Mucosa of rectum (tissue), 2 donors: ENCODE results near the gene NSF.
"Not testable (repeated sequence)": the region's sequence is repeated elsewhere in the genome, so short reads cannot be mapped to it uniquely, and the experiment has no call there.

Experiments
- H3K27ac ChIP-seq, 2 donors: one replicate each; pipeline ENCODE4 v1.7.0; 2013; ENCODE audit warnings: inconsistent platforms in 2 of 2, low read depth in 2 of 2, low read length in 2 of 2
- H3K27me3 ChIP-seq, 2 donors: one replicate each; pipeline ENCODE4 v1.7.0; 2013; ENCODE audit warnings: low read length in 2 of 2; ENCODE audit not compliant: control insufficient read depth in 2 of 2, insufficient read depth in 2 of 2
- H3K36me3 ChIP-seq, 2 donors: one replicate each; pipeline ENCODE4 v1.7.0; 2013; ENCODE audit warnings: low read length in 2 of 2; ENCODE audit not compliant: control insufficient read depth in 2 of 2, insufficient read depth in 2 of 2
- H3K4me1 ChIP-seq, 2 donors: one replicate each; pipeline ENCODE4 v1.7.0; 2013; ENCODE audit warnings: low read length in 2 of 2, mild to moderate bottlenecking in 1 of 2; ENCODE audit not compliant: control insufficient read depth in 2 of 2, insufficient read depth in 2 of 2
- H3K4me3 ChIP-seq, 2 donors: one replicate each; pipeline ENCODE4 v1.7.0; 2013; ENCODE audit warnings: low read length in 2 of 2
- H3K9ac ChIP-seq, 2 donors: one replicate each; pipeline ENCODE4 v1.7.0; 2013; ENCODE audit warnings: low read length in 2 of 2, low read depth in 1 of 2, mild to moderate bottlenecking in 1 of 2
- H3K9me3 ChIP-seq, 2 donors: one replicate each; pipeline ENCODE4 v1.7.0; 2013; ENCODE audit warnings: low read length in 2 of 2; ENCODE audit not compliant: control insufficient read depth in 2 of 2
- donor health status: healthy.
- donor health status: Normal muscosa, but diverticular disease.

NSF gene

GRCh38 chr17:46591332-46591731 lies 863 bp downstream of the NSF start:
- not testable (repeated sequence) for H3K9ac ChIP-seq, H3K36me3 ChIP-seq, H3K27ac ChIP-seq, H3K27me3 ChIP-seq, H3K4me1 ChIP-seq, H3K4me3 ChIP-seq, H3K9me3 ChIP-seq

GRCh38 chr17:46598344-46598931 lies 8.0 kb downstream of the NSF start:
- H3K36me3 ChIP-seq, H3K9me3 ChIP-seq, H3K27ac ChIP-seq, H3K27me3 ChIP-seq, H3K9ac ChIP-seq, H3K4me3 ChIP-seq, H3K4me1 ChIP-seq: not testable (repeated sequence)

- not testable (repeated sequence) for H3K4me3 ChIP-seq, H3K36me3 ChIP-seq, H3K9ac ChIP-seq, H3K27ac ChIP-seq, H3K9me3 ChIP-seq, H3K4me1 ChIP-seq, H3K27me3 ChIP-seq
Measured at GRCh38 chr17:46600767-46601166, 10.3 kb downstream of the NSF start.

GRCh38 chr17:46603125-46603524 lies 12.7 kb downstream of the NSF start:
- H3K9ac ChIP-seq, H3K4me3 ChIP-seq: not testable (repeated sequence)

GRCh38 chr17:46611304-46611703 lies 20.8 kb downstream of the NSF start:
- not testable (repeated sequence) for H3K4me3 ChIP-seq, H3K9ac ChIP-seq, H3K4me1 ChIP-seq, H3K27ac ChIP-seq, H3K36me3 ChIP-seq, H3K27me3 ChIP-seq, H3K9me3 ChIP-seq

More at GRCh38 chr17:46603125-46603524, 12.7 kb downstream of the NSF start:
- H3K36me3 ChIP-seq, H3K9me3 ChIP-seq, H3K4me1 ChIP-seq, H3K27me3 ChIP-seq, H3K27ac ChIP-seq: not testable (repeated sequence)

GRCh38 chr17:46613876-46614275 lies 23.4 kb downstream of the NSF start:
- not testable (repeated sequence) for H3K4me3 ChIP-seq, H3K9ac ChIP-seq, H3K9me3 ChIP-seq, H3K4me1 ChIP-seq, H3K27me3 ChIP-seq, H3K27ac ChIP-seq, H3K36me3 ChIP-seq

GRCh38 chr17:46617121-46617520 lies 26.7 kb downstream of the NSF start:
- not testable (repeated sequence) for H3K4me1 ChIP-seq, H3K27ac ChIP-seq, H3K4me3 ChIP-seq, H3K9me3 ChIP-seq, H3K36me3 ChIP-seq, H3K9ac ChIP-seq, H3K27me3 ChIP-seq

GRCh38 chr17:46618975-46619374 lies 28.5 kb downstream of the NSF start:
- not testable (repeated sequence) for H3K9me3 ChIP-seq, H3K27ac ChIP-seq, H3K9ac ChIP-seq, H3K4me1 ChIP-seq, H3K27me3 ChIP-seq, H3K4me3 ChIP-seq, H3K36me3 ChIP-seq

GRCh38 chr17:46623790-46624189 lies 33.3 kb downstream of the NSF start:
- H3K9ac ChIP-seq, H3K4me3 ChIP-seq, H3K36me3 ChIP-seq, H3K27ac ChIP-seq, H3K27me3 ChIP-seq, H3K4me1 ChIP-seq, H3K9me3 ChIP-seq: not testable (repeated sequence)

- not testable (repeated sequence) for H3K9ac ChIP-seq, H3K27ac ChIP-seq, H3K4me1 ChIP-seq, H3K36me3 ChIP-seq, H3K4me3 ChIP-seq, H3K9me3 ChIP-seq, H3K27me3 ChIP-seq
Measured at GRCh38 chr17:46624726-46625125, 34.3 kb downstream of the NSF start.

- H3K4me3 ChIP-seq, H3K9ac ChIP-seq, H3K36me3 ChIP-seq, H3K4me1 ChIP-seq, H3K9me3 ChIP-seq, H3K27ac ChIP-seq, H3K27me3 ChIP-seq: not testable (repeated sequence)
Measured at GRCh38 chr17:46627452-46627851, 37.0 kb downstream of the NSF start.
